Measurements from ENCODE around the gene SCGB1A1.

Gene SCGB1A1

GRCh38 chr11:62466444-62466843 is 47.6 kb downstream of the SCGB1A1 start:
- no peak overlapping the region for H3K4me3 ChIP-seq (ENCODE audit: low read depth, low read length)
- DNase-seq (ENCODE audit: low read depth): no peak

DNA sequence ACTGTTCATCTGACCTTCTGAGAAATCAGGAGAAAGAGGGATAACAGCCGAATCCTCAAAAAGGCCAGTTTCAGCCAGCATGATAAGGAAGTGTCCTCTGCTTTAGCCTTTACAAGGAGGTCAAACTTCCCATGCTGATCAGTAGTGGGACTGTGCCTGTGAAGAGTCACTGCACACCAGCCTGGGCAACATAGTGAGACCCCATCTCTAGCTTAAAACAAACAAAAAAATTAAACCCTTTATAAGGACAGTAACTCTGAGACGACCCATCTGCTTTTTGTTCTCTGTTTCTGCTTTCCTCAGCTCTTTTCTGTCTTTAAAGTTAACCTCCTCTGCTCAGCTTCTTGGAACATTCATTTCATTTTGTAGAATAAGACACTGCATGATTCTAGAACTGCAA is 49.7 kb downstream of the SCGB1A1 start:
- DNase-seq (ENCODE audit: low read depth): no peak
- TF ChIP-seq MYC (IDR thresholded peaks at IDR 0.05; ENCODE audit: low read depth, low read length) (no peak), POLR2A (IDR thresholded peaks at IDR 0.05; ENCODE audit: extremely low read depth, insufficient read length) (no peak)
- TF ChIP-seq, protein P1, sequence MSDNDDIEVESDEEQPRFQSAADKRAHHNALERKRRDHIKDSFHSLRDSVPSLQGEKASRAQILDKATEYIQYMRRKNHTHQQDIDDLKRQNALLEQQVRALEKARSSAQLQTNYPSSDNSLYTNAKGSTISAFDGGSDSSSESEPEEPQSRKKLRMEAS (IDR thresholded peaks at IDR 0.05; ENCODE audit: low read depth, low read length): no peak
- H3K4me3 ChIP-seq (ENCODE audit: low read depth, low read length): no peak overlapping the region

More at GRCh38 chr11:62466444-62466843, 47.6 kb downstream of the SCGB1A1 start:
- TF ChIP-seq, protein P1 (IDR thresholded peaks at IDR 0.05; ENCODE audit: low read depth, low read length): no peak
- TF ChIP-seq MYC (IDR thresholded peaks at IDR 0.05; ENCODE audit: low read depth, low read length) (no peak), POLR2A (IDR thresholded peaks at IDR 0.05; ENCODE audit: extremely low read depth, insufficient read length) (no peak)
- TF ChIP-seq, protein P2, sequence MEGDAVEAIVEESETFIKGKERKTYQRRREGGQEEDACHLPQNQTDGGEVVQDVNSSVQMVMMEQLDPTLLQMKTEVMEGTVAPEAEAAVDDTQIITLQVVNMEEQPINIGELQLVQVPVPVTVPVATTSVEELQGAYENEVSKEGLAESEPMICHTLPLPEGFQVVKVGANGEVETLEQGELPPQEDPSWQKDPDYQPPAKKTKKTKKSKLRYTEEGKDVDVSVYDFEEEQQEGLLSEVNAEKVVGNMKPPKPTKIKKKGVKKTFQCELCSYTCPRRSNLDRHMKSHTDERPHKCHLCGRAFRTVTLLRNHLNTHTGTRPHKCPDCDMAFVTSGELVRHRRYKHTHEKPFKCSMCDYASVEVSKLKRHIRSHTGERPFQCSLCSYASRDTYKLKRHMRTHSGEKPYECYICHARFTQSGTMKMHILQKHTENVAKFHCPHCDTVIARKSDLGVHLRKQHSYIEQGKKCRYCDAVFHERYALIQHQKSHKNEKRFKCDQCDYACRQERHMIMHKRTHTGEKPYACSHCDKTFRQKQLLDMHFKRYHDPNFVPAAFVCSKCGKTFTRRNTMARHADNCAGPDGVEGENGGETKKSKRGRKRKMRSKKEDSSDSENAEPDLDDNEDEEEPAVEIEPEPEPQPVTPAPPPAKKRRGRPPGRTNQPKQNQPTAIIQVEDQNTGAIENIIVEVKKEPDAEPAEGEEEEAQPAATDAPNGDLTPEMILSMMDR (IDR thresholded peaks at IDR 0.05; ENCODE audit: low read depth, low read length): no peak

GRCh38 chr11:62471603-62472002 is 52.8 kb downstream of the SCGB1A1 start:
- TF ChIP-seq POLR2A (IDR thresholded peaks at IDR 0.05; ENCODE audit: extremely low read depth, insufficient read length) (no peak), MYC (IDR thresholded peaks at IDR 0.05; ENCODE audit: low read depth, low read length) (no peak)
- no peak for DNase-seq (ENCODE audit: low read depth)
- no peak overlapping the region for H3K4me3 ChIP-seq (ENCODE audit: low read depth, low read length)

DNA sequence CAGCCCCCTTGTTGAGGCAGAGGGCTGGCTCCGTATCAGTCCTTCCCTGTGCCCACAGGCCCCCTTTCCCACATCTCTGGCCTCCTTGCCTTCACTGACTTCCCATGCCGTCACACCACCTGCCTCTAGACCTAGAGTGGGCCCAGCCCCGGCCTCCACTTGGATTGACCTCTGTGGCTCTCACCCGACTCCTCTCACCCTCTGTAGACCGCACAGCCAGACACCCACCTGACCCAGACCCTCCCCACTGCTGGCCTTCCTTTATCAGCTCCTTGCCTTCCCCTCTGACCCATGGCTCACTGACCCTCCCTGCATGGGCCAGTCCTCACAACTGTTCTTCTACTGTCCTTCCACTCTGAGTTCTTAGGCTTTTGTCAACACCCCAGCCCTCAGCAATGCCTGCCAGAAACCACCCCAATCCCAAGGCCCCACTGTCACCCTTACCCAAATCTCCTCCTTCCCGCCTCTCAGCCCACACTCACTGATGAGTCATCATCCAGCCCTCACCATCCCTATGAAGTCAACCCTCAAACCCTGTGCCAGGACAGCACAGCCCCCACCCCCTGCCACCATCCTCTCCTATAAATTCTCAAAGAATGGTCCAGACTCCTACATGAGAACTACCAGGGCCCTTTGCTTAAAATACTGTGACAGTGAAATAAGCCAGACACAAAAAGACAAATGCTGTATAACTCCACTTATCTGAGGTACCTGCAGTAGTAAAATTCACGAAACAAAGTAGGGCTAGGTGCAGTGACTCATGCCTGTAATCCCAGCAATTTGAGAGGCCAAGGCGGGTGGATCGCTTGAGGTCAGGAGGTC is 53.4 kb downstream of the SCGB1A1 start:
- TF ChIP-seq POLR2A (IDR thresholded peaks at IDR 0.05; ENCODE audit: extremely low read depth, insufficient read length) (no peak), MYC (IDR thresholded peaks at IDR 0.05; ENCODE audit: low read depth, low read length) (no peak)
- TF ChIP-seq, protein P2 (IDR thresholded peaks at IDR 0.05; ENCODE audit: low read depth, low read length): no peak
- TF ChIP-seq, protein P1 (IDR thresholded peaks at IDR 0.05; ENCODE audit: low read depth, low read length): no peak
- no peak overlapping the region for H3K4me3 ChIP-seq (ENCODE audit: low read depth, low read length)
- DNase-seq (ENCODE audit: low read depth): peak; percentile 76
